Upper lobe of right lung (tissue), 1 donor: ENCODE measurements around the gene FNDC3A. TPM values are rescaled to one million over a fixed set of nuclear protein-coding genes. Genes with fewer than 3 reads are reported as not detected.
A peak's percentile ranks its signal among the peaks of the same experiment; 100 is the strongest.

Experiments used
- ATAC-seq: fragments of 200-7000 bp; cut with Tn5 transposase; one replicate; pipeline ENCODE4 v1.9.1; 2020; ENCODE audit warnings: mild to moderate bottlenecking, moderate library complexity
- DNase-seq: peaks from one replicate; pipeline ENCODE4 v3.0.0-alpha.2; 2020
- H3K27ac ChIP-seq: fragments of 200-600 bp; one replicate; pipeline ENCODE4 v1.8.0; 2022
- H3K27me3 ChIP-seq: fragments of 200-600 bp; one replicate; pipeline ENCODE4 v1.8.0; 2022; ENCODE audit warnings: mild to moderate bottlenecking
- H3K36me3 ChIP-seq: fragments of 200-600 bp; one replicate; pipeline ENCODE4 v1.8.0; 2022
- H3K4me1 ChIP-seq: fragments of 200-600 bp; one replicate; pipeline ENCODE4 v1.8.0; 2022
- H3K4me3 ChIP-seq: fragments of 200-600 bp; one replicate; pipeline ENCODE4 v1.8.0; 2022; ENCODE audit warnings: mild to moderate bottlenecking
- H3K9me3 ChIP-seq: fragments of 200-600 bp; one replicate; pipeline ENCODE4 v1.8.0; 2022
- intact Hi-C: fragments of 100-400 bp; cut with DNase I; formaldehyde crosslinking; loops from one replicate; pipeline ENCODE4 v1.11.0; 2022
- total RNA-seq: library from RNA; stranded (reverse); fragmentation: NEBNext Ultra II Directional; extraction: Animal tissue kit (Norgen Biotek cat#: 25700); gene quantifications from one replicate; pipeline ENCODE4 v1.2.1, GENCODE V29; 2021
- TF ChIP-seq, protein P1 (sequence below): fragments of 200-600 bp; IDR thresholded peaks from one replicate; pipeline ENCODE4 v1.8.0; 2022; ENCODE audit warnings: antibody characterized with exemption
- donor health status: DM: no; HTN: yes; CAD: no; lungs with severe emphysema.

The FNDC3A gene
- total RNA-seq, 1 donor from 2014 or later, result 59.0 TPM

DNA sequence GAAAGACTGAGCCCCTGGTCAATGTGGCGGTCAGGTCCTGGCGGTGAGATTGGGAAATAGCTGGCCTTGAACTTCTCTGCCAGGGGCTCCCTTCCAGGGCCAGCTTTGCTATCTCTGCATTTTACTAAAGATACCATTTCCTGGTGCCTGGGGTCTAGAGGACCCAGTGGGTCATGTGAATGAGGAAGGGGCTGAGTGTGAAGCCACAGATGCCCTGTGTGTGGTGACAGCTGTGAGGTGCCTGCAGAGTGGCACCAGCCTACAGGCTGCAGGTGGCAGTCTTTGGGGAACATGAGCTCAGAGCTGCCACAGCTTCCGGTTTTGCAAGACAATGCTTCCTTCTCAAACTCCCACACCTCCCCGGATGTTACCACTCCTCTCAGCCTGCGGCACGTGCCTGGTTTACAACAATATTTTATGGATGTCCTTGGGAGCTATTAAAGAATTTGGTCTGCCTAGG lies 239.2 kb downstream of the FNDC3A start:
- Histone ChIP-seq H3K4me1 (no peaks in the 10 kb centered on the region), H3K4me3 (no peak overlapping the region), H3K9me3 (no peaks in the 10 kb centered on the region), H3K36me3 (no peaks in the 10 kb centered on the region), H3K27ac (no peak overlapping the region), H3K27me3 (peaks cover 19% of the 10 kb centered on the region)
- peak; percentile 71 for DNase-seq
- TF ChIP-seq, protein P1, sequence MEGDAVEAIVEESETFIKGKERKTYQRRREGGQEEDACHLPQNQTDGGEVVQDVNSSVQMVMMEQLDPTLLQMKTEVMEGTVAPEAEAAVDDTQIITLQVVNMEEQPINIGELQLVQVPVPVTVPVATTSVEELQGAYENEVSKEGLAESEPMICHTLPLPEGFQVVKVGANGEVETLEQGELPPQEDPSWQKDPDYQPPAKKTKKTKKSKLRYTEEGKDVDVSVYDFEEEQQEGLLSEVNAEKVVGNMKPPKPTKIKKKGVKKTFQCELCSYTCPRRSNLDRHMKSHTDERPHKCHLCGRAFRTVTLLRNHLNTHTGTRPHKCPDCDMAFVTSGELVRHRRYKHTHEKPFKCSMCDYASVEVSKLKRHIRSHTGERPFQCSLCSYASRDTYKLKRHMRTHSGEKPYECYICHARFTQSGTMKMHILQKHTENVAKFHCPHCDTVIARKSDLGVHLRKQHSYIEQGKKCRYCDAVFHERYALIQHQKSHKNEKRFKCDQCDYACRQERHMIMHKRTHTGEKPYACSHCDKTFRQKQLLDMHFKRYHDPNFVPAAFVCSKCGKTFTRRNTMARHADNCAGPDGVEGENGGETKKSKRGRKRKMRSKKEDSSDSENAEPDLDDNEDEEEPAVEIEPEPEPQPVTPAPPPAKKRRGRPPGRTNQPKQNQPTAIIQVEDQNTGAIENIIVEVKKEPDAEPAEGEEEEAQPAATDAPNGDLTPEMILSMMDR, result no peak
- intact Hi-C loops, result no loop called here
- ATAC-seq, result peak; percentile 85

DNA sequence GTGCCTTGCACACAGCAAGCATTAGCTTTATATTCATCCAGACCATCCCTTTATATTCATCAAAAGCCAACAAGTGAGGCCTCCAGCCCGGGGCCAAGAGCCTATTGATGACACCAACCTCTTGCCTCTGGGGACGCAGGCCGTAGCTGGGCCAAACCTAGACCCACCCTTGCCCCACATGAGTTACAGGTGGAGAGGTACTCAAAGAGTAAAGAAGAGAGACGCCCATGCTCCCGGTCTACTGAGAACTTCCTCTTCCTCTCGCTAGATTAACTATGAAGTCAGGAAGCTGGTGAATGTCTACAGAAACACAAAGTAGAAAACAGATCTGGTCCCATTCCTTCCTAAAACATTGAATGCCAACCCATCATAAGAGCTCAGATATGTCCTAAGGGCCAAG lies 240.6 kb downstream of the FNDC3A start:
- H3K9me3 ChIP-seq, result no peaks in the 10 kb centered on the region
- H3K4me1 ChIP-seq, result peaks cover 6% of the 10 kb centered on the region
- no peaks in the 10 kb centered on the region for H3K36me3 ChIP-seq
- no peak for ATAC-seq
- TF ChIP-seq, protein P1, result no peak
- H3K27ac ChIP-seq, result no peak overlapping the region
- peaks cover 32% of the 10 kb centered on the region for H3K27me3 ChIP-seq
- no peak for DNase-seq
- intact Hi-C loops, result no loop called here
- H3K4me3 ChIP-seq, result no peak overlapping the region

DNA sequence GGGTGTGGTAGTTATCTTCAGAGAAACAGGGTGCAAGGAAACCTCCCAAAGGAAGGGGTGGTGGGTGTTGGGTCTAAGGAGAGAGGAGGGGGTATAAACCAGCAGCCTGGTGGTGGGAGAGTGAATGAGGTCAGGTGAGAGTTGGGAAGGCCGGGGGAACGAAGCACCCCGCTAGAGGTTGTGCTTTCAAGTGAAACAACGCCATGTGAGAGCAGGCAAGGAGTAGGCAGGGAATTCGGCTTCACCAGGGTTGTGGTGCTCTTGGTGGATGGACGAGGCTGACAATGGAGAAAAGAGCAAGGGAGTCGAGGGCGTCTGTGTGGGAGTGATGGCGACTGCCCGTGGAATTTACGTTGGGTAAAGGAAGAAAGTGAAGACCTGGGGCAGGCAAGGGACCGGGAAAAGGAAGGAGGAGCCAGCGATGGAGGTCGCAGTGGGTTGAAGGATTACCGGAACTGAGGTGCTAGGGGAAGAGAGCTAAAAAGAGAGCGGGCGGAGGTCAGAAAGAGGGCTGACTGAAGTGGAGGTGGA lies 242.3 kb downstream of the FNDC3A start:
- DNase-seq, result no peak
- peaks cover 40% of the 10 kb centered on the region for H3K27me3 ChIP-seq
- no peak for ATAC-seq
- intact Hi-C loops, result no loop called here
- TF ChIP-seq, protein P1, result no peak
- no peaks in the 10 kb centered on the region for H3K36me3 ChIP-seq
- no peaks in the 10 kb centered on the region for H3K9me3 ChIP-seq
- H3K4me3 ChIP-seq, result no peak overlapping the region
- H3K4me1 ChIP-seq, result peaks cover 6% of the 10 kb centered on the region
- H3K27ac ChIP-seq, result no peak overlapping the region

DNA sequence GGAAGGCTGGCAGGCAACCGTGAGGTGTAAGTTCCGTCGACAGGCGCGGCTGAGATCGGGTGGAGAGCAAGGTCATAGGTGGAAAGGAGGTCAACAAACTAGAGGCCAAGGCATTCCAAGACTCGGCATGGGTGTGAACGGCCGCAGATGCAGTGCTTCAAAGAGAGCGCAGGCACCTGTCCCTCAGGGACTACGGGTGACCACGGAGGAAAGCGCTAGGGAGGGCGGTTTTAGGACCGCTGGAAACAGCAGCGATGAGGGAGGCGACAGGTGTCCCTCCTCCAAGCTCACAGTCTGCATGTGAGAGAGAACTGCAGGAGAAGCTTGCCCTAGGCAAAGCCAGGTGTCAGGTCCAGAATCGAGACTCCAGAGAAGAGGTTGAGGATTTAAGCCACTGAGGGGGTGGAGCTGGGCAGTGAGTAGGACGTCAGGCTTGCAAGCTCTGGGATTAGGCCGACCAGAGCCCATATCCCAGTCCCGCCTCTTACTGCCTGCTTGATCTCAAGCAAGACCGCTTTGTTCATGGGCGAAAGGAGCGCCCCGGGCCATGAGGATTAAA lies 242.9 kb downstream of the FNDC3A start:
- peaks cover 6% of the 10 kb centered on the region for H3K4me1 ChIP-seq
- DNase-seq (no peak), ATAC-seq (no peak)
- intact Hi-C loops, result no loop called here
- H3K4me3 ChIP-seq, result no peak overlapping the region
- no peaks in the 10 kb centered on the region for H3K9me3 ChIP-seq
- no peak overlapping the region for H3K27ac ChIP-seq
- TF ChIP-seq, protein P1, result no peak
- H3K36me3 ChIP-seq, result no peaks in the 10 kb centered on the region
- peaks cover 40% of the 10 kb centered on the region for H3K27me3 ChIP-seq

DNA sequence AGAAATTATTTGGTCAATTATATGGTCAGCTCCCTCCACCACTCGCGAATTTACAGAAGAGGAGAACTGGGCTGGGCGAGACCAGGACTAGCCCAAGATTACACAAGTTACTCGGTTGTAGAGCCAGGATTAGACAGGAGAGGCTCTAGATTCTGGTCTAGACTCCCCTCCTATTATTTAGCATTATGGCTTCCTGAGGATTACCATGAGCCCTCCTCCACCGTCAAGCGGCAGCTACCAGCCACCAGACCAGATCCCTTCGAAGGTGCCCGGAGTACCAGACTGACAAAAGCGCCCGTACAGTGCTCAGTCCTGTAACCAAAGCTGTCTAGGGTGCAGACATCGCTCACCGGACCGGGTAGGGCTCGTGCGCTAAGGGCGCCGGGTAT lies 243.9 kb downstream of the FNDC3A start:
- TF ChIP-seq, protein P1, result no peak
- Histone ChIP-seq H3K36me3 (no peaks in the 10 kb centered on the region), H3K9me3 (no peaks in the 10 kb centered on the region), H3K27me3 (peaks cover 40% of the 10 kb centered on the region), H3K4me1 (peaks cover 6% of the 10 kb centered on the region), H3K4me3 (peak overlapping the region; percentile 39), H3K27ac (no peak overlapping the region)
- DNase-seq, result no peak
- no peak for ATAC-seq
- intact Hi-C loops, result no loop called here
